ENCODE data around the gene ZNF318. TPM values are rescaled to one million over a fixed set of nuclear protein-coding genes. Genes with fewer than 3 reads are reported as not detected.
"Not testable (repeated sequence)": the region's sequence is repeated elsewhere in the genome, so short reads cannot be mapped to it uniquely, and the experiment has no call there.

Gene ZNF318, protein sequence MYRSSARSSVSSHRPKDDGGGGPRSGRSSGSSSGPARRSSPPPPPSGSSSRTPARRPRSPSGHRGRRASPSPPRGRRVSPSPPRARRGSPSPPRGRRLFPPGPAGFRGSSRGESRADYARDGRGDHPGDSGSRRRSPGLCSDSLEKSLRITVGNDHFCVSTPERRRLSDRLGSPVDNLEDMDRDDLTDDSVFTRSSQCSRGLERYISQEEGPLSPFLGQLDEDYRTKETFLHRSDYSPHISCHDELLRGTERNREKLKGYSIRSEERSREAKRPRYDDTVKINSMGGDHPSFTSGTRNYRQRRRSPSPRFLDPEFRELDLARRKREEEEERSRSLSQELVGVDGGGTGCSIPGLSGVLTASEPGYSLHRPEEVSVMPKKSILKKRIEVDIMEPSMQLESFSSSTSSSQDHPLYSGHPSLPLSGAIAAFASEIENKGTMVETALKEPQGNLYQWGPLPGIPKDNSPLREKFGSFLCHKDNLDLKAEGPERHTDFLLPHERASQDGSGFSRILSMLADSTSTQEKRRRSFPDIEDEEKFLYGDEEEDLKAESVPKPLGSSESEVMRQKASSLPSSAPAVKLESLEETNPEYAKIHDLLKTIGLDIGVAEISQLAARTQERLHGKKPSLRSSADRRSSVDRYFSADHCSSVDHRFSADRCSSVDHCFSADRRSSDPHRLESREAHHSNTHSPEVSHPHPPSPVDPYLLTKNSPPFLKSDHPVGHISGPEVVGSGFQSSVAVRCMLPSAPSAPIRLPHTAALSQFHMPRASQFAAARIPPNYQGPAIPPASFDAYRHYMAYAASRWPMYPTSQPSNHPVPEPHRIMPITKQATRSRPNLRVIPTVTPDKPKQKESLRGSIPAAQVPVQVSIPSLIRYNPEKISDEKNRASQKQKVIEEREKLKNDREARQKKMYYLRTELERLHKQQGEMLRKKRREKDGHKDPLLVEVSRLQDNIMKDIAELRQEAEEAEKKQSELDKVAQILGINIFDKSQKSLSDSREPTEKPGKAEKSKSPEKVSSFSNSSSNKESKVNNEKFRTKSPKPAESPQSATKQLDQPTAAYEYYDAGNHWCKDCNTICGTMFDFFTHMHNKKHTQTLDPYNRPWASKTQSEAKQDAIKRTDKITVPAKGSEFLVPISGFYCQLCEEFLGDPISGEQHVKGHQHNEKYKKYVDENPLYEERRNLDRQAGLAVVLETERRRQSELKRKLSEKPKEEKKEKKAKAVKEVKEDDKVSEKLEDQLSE (N-terminal part only)
- total RNA-seq (2014; rRNA removed): 10.2 and 11.9 TPM in 2 replicates
- polyA plus RNA-seq (2012): 5.2 TPM

DNA sequence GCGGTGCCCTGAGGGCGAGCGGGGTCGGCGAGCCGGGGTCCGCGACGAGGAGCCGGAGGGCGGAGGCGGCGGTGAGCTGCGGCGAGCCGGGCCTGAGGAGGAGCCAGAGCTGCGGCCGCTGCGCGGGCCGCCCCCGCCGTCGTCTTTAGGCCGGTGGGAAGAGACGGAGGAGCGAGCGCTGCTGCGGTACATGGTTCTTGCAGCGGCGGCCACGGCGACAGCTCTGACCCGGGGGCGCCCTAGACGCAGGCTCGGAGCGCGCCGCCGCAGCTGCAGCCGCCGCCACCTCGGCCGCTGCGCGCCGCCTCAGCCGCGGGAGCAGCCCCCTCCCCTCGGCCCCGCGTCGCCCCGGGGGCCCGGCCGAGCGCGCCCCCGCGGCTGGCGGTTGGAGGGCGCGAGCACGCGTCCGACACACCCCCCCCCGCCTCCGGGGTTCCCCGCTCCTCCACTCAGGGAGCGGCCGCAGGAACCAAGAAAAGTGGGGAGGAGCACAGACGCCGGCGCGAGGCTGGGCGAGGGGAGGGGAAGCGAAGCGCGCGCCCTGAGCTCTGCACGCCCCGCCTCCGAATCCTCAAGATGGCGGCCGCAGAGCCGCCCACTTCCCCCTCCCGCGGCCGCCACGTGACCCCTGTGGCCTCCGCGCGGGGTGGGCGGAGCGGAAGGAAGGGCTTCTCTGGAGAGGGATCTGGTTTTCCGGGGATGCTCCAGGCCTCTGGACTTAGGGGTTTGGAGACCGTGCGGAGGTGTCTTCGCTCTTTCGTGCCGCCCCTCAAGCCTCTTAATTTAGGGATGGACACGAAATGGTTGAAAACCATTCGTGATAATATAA, at the start of gene ZNF318:
ZNF318 (minus strand) TSS at position 474 of the 829 bp plus-strand sequence; CDS start at position 192, 282 bp downstream.
- peak; percentile 97 for DNase-seq (ENCODE audit: low read depth)

DNA sequence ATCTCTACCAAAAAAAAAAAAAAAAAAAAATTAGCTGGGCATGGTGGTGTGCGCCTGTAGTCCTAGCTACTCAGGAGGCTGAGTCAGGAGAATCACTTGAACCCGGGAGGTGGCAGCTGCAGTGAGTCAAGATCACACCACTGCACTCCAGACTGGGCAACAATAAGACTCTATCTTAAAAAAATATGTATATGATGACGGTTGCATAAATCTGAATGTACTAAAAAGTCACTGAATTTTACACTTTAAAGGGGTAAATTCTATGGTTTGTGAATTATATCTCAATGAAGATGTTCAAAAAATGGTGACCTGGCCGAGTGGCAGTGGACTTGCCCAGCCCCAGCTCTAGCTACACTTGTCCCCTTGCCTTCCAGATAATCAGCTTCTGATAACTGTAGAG, 47.5 kb upstream of the ZNF318 start:
- DNase-seq (ENCODE audit: low read depth): no peak

DNA sequence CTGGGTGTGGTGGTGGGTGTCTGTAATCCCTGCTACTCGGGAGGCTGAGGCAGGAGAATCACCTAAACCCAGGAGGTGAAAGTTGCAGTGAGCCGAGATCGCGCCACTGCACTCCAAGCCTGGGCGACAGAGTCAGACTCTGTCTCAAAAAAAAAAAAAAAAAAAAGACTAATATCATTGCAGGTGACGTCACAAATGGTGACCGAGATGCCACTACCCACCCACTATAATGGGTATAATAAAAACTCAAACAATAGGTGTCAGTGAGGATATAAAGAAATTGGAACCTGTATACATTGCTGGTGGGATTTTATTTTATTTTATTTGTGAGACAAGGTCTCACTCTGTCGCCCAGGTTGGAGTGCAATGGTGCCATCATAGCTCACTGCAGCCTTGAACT, 45.8 kb upstream of the ZNF318 start:
- DNase-seq (ENCODE audit: low read depth): not testable (repeated sequence)

DNA sequence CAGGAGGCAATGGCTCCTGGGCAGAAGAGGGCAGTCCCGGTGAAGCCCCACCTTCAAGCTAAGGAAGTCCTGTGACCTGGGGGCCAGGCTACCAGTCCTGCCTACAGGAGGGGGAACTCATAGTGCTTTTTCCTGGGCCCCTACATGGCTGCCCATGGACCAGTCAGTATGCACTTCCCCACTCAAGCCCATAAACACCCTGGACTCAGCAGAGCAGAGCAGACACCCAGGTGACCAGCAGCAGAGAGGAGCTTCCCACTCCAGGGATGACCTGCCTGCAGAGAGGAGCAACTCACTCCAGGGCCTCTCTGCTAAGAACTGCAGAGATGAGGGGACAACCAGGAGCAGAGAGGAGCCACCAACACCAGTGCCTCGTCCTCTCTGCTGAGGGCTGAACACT, 43.6 kb upstream of the ZNF318 start:
- DNase-seq (ENCODE audit: low read depth): no peak

DNA sequence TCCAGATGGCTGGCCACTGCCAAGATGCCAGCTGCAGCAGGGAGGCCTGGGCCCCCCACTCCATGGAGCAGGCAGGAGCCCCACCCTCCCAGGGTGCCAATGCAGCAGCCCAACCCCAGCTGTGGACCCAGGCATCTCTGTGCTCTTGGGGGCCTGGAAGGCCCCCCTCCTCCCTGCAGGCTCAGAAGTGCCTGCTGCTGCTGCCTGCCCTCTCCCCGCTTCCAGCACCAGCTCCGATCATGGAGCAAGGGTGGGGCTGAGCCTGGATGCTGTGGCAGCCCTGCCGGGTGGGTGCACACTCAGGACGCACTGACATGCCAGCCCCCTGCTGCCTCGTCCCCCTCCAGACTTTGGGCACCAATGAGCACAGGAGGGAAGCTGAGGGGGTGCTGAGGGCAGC, 43.1 kb upstream of the ZNF318 start:
- no peak for DNase-seq (ENCODE audit: low read depth)

DNA sequence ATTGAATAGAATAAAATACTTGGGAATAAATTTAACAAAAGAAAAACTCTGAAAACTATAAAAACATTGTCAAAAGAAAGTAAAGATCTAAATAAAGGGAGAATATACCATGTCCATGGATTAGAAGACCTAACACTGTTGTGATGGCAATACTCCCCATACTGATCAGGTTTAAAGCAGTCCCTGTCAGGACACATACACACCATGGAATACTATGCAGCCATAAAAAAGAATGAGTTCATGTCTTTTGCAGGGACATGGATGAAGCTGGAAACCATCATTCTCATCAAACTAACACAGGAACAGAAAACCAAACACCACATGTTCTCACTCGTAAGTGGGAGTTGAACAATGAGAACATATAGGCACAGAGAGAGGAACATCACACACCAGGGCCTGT, 41.3 kb upstream of the ZNF318 start:
- not testable (repeated sequence) for DNase-seq (ENCODE audit: low read depth)

DNA sequence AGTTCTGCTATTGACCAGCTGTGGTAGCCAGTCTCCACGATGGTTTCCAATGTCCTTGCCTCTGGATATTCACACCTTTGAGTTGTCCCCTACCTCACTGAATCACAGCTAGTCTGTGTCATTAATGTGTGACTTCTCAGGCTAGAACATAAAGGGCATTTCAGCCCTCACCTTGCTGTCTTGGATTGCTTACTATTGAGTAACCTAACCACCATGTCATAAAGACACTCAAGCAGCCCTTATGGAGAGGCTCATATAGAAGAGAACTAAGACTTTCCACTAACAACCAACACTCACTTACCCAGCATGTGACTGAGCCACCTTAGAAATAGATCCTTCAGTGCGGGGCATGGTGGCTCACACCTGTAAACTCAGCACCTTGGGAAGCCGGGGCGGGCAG, 38.8 kb upstream of the ZNF318 start:
- DNase-seq (ENCODE audit: low read depth): no peak

DNA sequence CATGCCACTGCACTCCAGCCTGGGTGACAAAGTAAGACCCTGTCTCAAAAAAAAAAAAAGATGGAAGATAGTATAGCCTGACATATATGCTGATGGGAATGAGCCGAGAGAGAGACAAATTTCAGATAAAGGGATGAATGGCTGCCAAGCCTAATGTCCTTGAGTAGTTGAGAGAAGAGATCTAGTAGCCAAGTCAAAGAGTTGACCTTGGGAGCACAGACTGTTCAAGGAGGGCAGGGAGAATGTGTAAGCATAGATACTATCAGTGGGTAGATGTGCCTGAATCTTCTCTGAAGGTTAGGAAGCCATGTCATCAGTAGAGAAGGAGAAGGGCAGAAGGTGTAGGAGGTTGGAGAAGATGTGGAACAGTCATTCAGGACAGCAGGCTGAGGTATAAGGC, 37.8 kb upstream of the ZNF318 start:
- DNase-seq (ENCODE audit: low read depth): no peak

DNA sequence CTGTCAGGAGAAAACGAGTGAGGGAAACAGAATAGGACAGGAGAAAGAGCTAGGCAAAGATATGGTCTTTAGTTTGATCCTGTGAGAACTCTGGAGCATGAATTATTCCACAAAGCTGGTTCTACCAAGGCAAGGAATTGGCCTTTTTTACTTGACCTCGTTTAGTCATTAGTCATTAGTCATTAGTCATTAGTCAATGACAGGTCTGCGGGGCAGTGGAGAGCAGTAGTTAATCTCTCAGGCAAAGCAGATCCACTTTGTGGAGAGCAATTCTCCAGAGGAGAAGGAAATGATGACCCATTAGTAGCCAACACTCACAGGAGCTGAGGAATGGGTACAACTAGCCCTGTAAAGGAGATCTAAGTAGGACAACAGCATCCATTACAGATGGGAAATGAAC, 35.9 kb upstream of the ZNF318 start:
- peak; percentile 11 for DNase-seq (ENCODE audit: low read depth)

DNA sequence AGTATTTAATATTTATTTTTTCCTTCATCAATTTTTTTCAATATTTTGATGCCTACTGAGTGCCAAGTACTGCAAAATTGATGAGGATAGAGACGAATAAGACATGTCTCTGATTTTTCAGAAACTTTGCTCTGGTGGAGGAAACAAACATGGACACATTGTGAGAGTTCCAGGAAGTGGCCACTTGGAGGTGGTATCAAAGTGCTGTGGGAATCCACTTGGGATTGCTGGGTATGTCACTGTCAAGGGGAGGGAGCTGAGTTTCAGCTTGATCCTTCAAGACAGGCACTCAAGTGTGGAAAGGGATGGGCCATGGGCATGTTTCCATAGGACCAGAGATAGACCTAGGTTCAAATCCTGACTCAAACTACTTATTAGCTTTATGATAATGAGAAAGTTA, 33.4 kb upstream of the ZNF318 start:
- DNase-seq (ENCODE audit: low read depth): peak; percentile 9

DNA sequence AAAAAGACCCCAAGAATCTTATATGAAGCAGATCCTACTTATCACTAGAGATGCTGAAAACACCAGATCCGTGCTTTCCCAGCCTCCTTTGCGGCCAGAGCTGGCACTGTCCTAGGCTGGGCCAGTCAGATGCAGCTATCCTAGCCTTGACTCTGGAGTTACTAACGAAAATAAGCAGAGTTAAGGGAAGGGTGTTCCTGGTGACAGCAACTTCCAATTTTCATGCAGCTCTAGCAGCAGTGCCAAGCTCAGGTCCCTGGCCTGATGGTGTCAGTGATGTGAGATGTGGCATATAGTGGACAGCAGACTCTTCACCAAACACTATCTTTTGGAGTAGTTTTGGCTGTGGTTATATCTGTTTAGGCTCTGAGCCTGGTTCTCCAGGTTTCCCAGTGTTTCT, 32.3 kb upstream of the ZNF318 start:
- DNase-seq (ENCODE audit: low read depth): no peak

DNA sequence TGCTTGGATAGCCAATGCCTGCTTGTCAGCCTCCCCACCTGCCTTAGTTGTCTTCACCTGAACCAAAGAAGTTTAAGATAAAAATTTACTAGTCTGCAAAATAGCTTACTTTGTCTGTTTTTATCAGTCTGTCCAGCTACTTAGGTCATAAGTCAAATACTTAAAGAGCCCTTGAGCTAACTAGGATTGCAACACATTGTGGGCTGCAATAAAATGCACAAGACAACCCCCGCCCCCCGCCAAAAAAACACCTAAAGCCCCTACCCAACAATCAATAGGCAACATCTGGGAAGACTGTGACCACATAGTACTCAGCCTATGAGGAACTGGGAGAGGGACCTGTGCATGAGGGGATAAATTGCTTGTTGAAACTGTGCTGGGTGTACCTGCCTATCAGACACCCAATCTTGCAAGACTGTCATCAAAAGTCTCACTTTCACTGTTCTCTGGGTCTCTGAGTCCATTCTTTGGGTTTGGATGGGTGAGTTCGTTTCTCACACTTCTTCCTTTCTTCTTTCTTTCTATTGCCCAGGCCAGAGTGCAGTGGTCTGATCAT, 30.6 kb upstream of the ZNF318 start:
- no peak for DNase-seq (ENCODE audit: low read depth)

DNA sequence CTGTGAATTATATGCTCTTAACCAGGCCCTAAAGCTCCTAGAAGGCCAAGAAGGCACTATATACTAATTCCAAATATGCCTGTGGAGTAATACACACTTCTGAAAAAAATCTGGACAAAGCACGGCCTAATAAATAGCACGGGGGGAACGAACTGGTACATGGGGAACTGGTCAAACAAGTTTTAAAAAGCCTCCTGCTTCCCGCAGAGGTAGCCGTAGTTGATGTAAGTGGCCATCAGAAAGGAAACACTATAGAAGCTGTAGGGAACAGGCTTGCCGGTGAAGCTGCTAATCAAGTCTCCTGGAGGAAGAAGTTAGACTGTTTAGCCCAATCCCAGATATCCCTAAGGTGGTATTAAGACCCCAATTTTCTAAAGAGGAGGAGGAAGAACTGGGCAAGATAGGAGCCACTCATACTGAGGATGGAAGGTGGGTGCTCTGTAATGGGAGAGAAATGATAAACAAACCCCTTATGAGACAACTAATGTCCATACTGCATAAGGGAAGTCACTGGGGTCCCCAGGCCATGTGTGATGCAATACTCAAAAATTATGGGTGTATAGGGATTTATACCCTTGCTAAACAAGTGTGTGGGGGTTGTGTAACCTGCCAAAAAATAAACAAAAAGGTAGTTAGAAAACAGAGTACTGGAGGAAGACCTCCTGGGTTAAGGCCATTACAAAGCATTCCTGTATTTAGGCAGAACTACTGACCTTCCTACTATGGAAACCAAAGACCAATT, 27.1 kb upstream of the ZNF318 start:
- DNase-seq (ENCODE audit: low read depth): no peak

DNA sequence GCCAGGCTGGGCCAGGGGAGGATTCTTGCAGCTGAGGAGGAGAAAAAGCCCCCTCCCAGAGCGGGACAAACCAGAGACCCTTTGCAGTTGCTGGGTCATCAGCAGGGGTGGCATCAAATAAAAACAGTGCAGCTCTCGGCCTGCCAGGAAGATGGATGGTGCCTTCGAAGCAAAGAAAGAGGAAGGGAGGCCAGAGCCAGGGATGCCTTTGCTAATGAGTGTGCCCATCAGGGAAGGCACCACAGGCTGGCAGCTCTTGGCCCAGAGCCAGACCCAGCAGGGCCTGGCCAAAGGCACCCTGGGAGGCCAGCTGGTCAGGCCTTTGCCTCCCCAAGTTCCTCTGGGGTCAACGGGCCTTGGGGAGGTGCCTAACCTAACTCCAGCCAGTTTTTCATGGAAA, 26.3 kb upstream of the ZNF318 start:
- peak; percentile 11 for DNase-seq (ENCODE audit: low read depth)

DNA sequence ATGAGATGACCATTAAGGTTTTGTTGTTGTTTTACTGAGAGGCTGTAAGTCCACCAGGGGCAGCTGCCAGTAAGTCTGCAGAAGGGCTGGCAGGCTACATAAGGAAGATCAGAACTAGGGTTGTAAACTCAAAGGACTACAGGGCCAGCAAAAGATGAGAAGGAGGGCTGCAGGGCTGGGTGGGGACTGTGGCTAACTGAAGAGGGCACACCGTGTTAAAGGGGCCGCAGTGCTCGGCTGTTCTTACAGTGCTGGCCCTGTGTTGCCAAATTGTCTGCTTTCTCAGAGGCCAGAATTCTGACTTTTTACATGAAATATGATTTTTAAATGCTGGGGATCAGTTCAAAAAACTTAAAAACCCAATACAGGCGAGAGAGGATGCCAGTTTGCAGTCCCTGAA, 25.5 kb upstream of the ZNF318 start:
- no peak for DNase-seq (ENCODE audit: low read depth)

DNA sequence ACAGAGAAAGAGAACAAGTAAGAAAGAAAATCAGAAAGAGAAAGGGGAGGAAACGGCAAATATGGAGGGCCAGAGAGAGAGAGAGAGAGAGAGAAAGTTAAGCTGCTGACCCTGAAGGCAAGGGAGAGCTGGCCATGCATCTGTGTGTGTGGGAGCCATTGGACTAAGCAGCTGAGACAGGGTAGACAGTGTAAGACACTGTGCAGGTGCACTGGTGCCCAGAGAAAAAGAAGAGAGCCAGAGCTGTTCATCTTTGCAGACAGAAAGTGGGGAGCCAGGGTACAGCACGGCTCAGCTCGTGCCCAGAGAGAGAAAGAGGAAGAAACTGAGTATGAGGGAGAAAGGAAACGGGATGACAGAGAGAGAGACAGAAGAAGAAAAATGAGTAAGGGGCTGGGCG, 24.2 kb upstream of the ZNF318 start:
- no peak for DNase-seq (ENCODE audit: low read depth)

DNA sequence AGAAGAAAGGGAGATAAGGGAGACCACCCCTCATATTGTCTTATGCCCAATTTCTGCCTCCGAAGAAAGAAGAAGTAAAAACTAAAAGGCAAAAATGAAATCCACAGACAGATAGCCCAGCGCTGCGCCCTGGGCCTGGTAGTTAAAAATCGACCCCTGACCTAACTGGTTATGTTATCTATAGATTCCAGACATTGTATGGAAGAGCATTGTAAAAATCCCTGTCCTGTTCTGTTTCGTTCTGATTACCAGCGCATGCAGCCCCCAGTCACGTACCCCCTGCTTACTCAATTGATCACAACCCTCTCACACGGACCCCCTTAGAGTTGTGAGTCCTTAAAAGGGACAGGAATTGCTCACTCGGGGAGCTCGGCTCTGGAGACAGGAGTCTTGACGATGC, 23.7 kb upstream of the ZNF318 start:
- not testable (repeated sequence) for DNase-seq (ENCODE audit: low read depth)

DNA sequence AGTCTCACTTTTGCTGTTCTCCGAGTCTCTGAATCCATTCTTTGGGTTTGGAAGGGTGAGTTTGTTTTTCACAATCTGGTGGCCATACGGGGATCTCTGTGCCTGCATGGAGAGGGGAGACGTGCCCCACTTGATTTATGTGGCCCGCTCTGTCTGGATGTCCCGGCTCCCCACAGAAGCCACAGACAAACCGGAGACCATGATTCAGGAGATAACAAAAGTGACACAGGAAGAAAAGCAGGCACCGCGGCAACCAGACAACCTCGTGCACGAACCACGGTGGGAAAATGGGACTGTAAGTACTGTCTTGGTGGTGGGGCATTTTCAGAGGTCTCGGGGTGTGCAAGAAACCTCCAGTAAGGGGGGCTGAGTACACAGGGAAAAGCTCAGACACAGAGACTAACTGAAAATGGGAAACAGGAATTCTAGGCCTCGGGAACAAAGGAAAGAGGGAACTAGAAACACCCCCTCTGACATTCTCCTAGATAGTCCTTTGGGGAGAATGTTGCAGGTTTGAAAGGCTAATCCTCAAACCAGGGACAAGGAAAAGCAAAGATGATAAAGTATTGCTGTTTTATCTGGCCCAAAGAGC, 22.1 kb upstream of the ZNF318 start:
- no peak for DNase-seq (ENCODE audit: low read depth)

DNA sequence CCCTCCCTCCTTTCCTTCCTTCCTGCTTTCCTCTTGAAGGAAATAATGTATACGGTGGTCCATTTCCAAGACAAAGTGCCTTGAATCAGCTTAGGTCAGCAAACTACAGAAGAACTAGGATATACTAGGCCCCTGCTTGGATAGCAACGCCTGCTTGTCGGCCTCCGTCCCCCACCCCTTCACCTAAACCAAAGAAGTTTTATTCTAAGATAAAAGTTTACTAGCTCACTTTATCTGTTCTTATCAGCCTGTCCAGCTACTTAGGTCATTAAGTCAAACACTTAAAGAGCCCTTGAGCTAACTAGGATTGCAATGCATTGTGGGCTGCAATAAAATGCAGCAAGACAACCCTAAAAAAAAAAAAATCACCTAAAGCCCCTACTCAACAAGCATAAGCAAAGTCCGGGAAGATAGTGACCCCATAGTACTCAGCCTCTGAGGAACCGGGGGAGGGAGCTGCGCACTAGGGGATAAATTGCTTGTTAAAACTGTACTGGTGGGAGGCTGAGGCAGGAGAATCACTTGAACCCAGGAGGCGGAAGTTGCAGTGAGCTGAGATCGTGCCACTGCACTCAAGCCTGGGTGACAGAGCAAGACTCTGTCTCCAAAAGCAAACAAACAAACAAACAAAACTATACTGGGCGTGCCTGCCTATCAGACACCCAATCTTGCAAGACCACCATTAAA, 21.4 kb upstream of the ZNF318 start:
- DNase-seq (ENCODE audit: low read depth): not testable (repeated sequence)
